ENCODE data around the gene NAALAD2.
"Not testable (repeated sequence)": the region's sequence is repeated elsewhere in the genome, so short reads cannot be mapped to it uniquely, and the experiment has no call there.

NAALAD2 gene

GRCh38 chr11:90124946-90125345, 9.5 kb upstream of the NAALAD2 start:
- DNase-seq (ENCODE audit: low read depth): no peak
- TF ChIP-seq, protein P1, sequence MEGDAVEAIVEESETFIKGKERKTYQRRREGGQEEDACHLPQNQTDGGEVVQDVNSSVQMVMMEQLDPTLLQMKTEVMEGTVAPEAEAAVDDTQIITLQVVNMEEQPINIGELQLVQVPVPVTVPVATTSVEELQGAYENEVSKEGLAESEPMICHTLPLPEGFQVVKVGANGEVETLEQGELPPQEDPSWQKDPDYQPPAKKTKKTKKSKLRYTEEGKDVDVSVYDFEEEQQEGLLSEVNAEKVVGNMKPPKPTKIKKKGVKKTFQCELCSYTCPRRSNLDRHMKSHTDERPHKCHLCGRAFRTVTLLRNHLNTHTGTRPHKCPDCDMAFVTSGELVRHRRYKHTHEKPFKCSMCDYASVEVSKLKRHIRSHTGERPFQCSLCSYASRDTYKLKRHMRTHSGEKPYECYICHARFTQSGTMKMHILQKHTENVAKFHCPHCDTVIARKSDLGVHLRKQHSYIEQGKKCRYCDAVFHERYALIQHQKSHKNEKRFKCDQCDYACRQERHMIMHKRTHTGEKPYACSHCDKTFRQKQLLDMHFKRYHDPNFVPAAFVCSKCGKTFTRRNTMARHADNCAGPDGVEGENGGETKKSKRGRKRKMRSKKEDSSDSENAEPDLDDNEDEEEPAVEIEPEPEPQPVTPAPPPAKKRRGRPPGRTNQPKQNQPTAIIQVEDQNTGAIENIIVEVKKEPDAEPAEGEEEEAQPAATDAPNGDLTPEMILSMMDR (IDR thresholded peaks at IDR 0.05; ENCODE audit: control insufficient read depth, insufficient read depth, low read depth, low read length, missing control alignments): no peak
- H3K4me3 ChIP-seq (ENCODE audit: control insufficient read depth, low read depth, low read length): no peak overlapping the region

- H3K4me3 ChIP-seq (ENCODE audit: control insufficient read depth, low read depth, low read length): peak overlapping the region; percentile 51
- DNase-seq (ENCODE audit: low read depth): no peak
- TF ChIP-seq, protein P1 (IDR thresholded peaks at IDR 0.05; ENCODE audit: control insufficient read depth, insufficient read depth, low read depth, low read length, missing control alignments): no peak
Measured at GRCh38 chr11:90133560-90134477, 644 bp upstream of the NAALAD2 start.

- H3K4me3 ChIP-seq (ENCODE audit: control insufficient read depth, low read depth, low read length): peak overlapping the region; percentile 51
- no peak for DNase-seq (ENCODE audit: low read depth)
- TF ChIP-seq, protein P1 (IDR thresholded peaks at IDR 0.05; ENCODE audit: control insufficient read depth, insufficient read depth, low read depth, low read length, missing control alignments): no peak
Measured at GRCh38 chr11:90135016-90135415, 553 bp downstream of the NAALAD2 start.

DNA sequence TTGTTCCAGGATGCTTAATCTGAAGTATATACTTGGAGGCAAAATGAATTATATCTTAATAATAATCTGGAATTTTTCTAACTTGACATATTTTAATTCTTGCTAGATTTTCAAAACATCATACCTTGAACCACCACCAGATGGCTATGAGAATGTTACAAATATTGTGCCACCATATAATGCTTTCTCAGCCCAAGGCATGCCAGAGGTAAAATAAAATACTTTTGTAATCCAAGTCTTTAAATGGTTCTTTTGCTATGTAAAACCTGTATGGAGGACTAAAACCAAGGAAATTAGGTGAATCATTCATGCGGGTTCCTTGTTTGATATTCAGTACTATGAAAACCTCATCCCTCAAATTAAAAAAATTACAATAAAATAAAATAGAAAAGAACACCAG, 14.4 kb downstream of the NAALAD2 start:
- TF ChIP-seq, protein P1 (IDR thresholded peaks at IDR 0.05; ENCODE audit: control insufficient read depth, insufficient read depth, low read depth, low read length, missing control alignments): no peak
- no peak overlapping the region for H3K4me3 ChIP-seq (ENCODE audit: control insufficient read depth, low read depth, low read length)
- no peak for DNase-seq (ENCODE audit: low read depth)

DNA sequence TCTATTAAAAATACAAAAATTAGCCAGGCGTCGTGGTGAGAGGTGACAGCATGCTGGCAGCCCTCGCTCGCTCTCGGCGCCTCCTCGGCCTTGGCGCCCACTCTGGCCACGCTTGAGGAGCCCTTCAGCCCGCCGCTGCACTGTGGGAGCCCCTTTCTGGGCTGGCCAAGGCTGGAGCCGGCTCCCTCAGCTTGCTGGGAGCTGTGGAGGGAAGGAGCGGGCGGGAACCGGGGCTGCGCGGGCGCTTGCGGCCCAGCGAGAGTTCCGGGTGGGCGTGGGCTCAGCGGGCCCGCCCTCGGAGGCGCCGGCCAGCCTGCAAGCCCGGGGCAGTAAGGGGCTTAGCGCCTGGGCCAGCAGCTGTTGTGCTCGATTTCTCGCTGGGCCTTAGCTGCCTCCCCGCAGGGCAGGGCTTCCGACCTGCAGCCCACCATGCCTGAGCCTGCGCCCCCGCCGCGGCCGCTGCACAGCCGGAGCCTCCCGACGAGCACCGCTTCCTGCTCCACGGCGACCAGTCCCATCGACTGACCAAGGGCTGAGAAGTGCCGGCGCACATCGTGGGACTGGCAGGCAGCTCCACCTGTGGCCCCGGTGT, 32.6 kb downstream of the NAALAD2 start:
- DNase-seq (ENCODE audit: low read depth): not testable (repeated sequence)

DNA sequence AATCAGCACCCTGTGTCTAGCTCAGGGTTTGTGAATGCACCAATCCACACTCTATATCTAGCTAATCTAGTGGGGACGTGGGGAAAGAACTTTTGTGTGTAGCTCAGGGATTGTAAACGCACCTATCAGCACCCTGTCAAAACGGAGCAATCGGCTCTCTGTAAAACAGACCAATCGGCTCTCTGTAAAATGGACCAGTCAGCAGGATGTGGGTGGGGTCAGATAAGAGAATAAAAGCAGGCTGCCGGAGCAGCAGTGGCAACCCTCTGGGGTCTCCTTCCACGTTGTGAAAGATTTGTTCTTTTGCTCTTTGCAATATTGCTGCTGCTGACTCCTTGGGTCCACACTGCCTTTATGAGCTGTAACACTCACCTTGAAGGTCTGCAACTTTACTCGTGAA, 33.2 kb downstream of the NAALAD2 start:
- not testable (repeated sequence) for H3K4me3 ChIP-seq (ENCODE audit: control insufficient read depth, low read depth, low read length); DNase-seq (ENCODE audit: low read depth)

More for the DNA sequence above, 32.6 kb downstream of the NAALAD2 start:
- not testable (repeated sequence) for H3K4me3 ChIP-seq (ENCODE audit: control insufficient read depth, low read depth, low read length)

DNA sequence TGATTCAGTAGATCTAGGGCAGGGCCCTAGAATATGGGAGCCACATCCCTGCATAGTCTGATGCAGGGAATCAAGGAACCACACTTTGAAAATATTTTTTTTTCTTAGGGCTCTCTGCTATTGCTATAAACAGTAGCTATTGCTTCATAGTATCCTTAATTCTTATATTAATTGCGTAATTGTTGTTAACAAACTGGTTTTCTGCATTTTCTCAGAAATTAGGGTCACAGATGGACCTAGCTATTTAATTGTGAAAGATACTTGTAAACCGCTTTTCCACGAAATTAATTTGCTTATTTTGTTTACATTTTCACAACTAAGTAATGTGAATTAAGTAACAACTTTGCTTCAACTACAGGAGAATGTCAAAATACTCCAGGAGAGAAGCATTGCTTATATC, 34.1 kb downstream of the NAALAD2 start:
- TF ChIP-seq, protein P1 (IDR thresholded peaks at IDR 0.05; ENCODE audit: control insufficient read depth, insufficient read depth, low read depth, low read length, missing control alignments): no peak

More for the DNA sequence above, 34.1 kb downstream of the NAALAD2 start:
- H3K4me3 ChIP-seq (ENCODE audit: control insufficient read depth, low read depth, low read length): no peak overlapping the region
- no peak for DNase-seq (ENCODE audit: low read depth)
